MG63 (cell line): ENCODE results near the gene PRKAG2. TPM values are rescaled to one million over a fixed set of nuclear protein-coding genes. Genes with fewer than 3 reads are reported as not detected.
A peak's percentile ranks its signal among the peaks of the same experiment; 100 is the strongest.
"Not testable (repeated sequence)": the region's sequence is repeated elsewhere in the genome, so short reads cannot be mapped to it uniquely, and the experiment has no call there.

Experiments
- DNase-seq: peaks from one replicate; pipeline ENCODE4 v3.0.0-alpha.2; 2020
- H3K27me3 ChIP-seq: fragments of 250-450 bp; sonication (Bioruptor Pico); 2 replicates; pipeline ENCODE4 v1.5.1; 2020; ENCODE audit warnings: mild to moderate bottlenecking, moderate library complexity
- H3K36me3 ChIP-seq: fragments of 250-450 bp; sonication (Bioruptor Pico); 2 replicates; pipeline ENCODE4 v1.5.1; 2020; ENCODE audit warnings: mild to moderate bottlenecking, moderate library complexity
- H3K4me3 ChIP-seq: fragments of 250-450 bp; sonication (Bioruptor Pico); 2 replicates; pipeline ENCODE4 v1.5.1; 2020; ENCODE audit warnings: mild to moderate bottlenecking, moderate library complexity
- H3K9me3 ChIP-seq: fragments of 250-450 bp; sonication (Bioruptor Pico); 2 replicates; pipeline ENCODE4 v1.5.1; 2020; ENCODE audit warnings: mild to moderate bottlenecking, moderate library complexity
- total RNA-seq: library from RNA; depleted of rRNA; stranded (reverse); fragments of >200 nt; shearing (Covaris generic); gene quantifications from 2 replicates; pipeline ENCODE4 v1.2.3, GENCODE V29; 2014; ENCODE audit warnings: low replicate concordance

Gene PRKAG2
- total RNA-seq, 1 experiment from 2014 or later: 15.2 TPM

DNA sequence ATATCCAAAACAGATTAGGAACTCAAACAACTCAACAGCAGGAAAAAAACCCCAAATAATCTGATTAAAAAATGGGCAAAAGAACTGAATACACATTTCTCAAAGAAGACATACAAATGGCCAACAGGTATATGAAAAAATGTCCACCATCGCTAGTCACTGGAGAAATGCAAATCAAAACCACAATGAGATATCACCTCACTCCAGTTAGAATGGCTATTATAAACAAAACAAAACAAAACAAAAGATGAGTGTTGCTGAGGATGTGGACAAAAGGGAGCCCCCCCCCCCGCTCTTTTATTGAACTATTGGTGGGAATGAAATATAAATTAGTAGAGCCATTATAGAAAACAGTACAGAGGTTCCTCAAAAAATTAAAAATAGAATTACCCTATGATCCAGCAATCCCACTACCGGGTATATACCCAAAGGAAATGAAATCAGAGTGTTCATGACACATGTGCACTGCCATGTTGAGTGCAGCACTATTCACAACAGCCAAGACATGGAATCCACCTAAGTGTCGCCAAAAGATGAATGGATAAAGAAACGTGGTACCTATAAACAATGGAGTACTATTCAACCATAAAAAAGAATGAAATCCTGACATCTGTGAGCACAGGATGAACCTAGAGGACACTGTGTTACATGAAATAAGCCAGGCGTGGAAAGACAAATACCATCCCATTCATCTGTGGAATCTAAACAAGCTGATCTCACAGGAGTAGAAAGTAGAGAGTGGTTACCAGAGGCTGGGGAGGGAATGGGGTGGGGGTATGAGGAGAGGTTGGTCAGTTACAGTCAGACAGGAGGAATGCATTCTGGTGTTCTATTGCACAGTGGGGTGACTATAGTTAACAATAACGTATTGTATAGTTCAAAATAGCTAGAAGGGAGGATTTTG is 279.1 kb downstream of the PRKAG2 start:
- no peaks in the 10 kb centered on the region for H3K27me3 ChIP-seq
- no peaks in the 10 kb centered on the region for H3K9me3 ChIP-seq
- DNase-seq: peak; percentile 70
- H3K36me3 ChIP-seq: no peaks in the 10 kb centered on the region
- no peak overlapping the region for H3K4me3 ChIP-seq

DNA sequence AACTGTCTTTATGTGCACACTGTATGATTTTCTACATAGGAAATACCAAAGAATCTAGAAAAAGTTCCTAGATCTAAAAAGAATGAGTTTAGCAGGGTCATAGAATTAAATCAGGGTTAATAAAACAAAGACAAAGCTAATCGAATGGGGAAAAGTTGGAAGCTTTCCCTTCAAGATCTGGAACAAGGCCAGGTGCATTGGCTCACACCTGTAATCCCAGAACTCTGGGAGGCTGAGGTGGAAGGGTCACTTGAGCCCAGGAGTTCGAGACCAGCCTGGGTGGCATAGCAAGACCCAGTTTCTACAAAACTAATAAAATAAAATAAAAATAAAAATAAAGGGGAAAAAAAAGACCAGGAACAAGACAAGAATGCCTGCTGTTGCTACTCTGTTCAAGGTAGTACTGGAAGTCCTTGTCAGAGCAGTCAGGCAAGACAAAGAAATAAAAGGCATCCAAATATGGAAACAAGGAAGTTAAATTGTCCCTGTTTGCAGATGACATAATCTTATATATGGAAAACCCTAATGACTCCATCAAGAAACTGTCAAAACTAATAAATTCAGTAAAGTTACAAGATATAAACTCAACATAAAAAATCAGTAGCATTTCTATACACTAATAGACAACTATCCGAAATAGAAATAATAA is 281.1 kb downstream of the PRKAG2 start:
- Histone ChIP-seq H3K27me3 (no peaks in the 10 kb centered on the region), H3K36me3 (no peaks in the 10 kb centered on the region), H3K9me3 (no peaks in the 10 kb centered on the region), H3K4me3 (no peak overlapping the region)
- no peak for DNase-seq

- peak; percentile 50 for DNase-seq
- H3K27me3 ChIP-seq: no peaks in the 10 kb centered on the region
- no peaks in the 10 kb centered on the region for H3K36me3 ChIP-seq
- H3K9me3 ChIP-seq: no peaks in the 10 kb centered on the region
- H3K4me3 ChIP-seq: no peak overlapping the region
Observed at GRCh38 chr7:151592868-151593486, 283.9 kb downstream of the PRKAG2 start.

- no peak for DNase-seq
- Histone ChIP-seq H3K27me3 (no peaks in the 10 kb centered on the region), H3K4me3 (no peak overlapping the region), H3K9me3 (no peaks in the 10 kb centered on the region), H3K36me3 (no peaks in the 10 kb centered on the region)
Observed at GRCh38 chr7:151592330-151592729, 284.6 kb downstream of the PRKAG2 start.

GRCh38 chr7:151591866-151592265 is 285.0 kb downstream of the PRKAG2 start:
- Histone ChIP-seq H3K4me3 (no peak overlapping the region), H3K36me3 (no peaks in the 10 kb centered on the region), H3K9me3 (no peaks in the 10 kb centered on the region), H3K27me3 (no peaks in the 10 kb centered on the region)
- no peak for DNase-seq

DNA sequence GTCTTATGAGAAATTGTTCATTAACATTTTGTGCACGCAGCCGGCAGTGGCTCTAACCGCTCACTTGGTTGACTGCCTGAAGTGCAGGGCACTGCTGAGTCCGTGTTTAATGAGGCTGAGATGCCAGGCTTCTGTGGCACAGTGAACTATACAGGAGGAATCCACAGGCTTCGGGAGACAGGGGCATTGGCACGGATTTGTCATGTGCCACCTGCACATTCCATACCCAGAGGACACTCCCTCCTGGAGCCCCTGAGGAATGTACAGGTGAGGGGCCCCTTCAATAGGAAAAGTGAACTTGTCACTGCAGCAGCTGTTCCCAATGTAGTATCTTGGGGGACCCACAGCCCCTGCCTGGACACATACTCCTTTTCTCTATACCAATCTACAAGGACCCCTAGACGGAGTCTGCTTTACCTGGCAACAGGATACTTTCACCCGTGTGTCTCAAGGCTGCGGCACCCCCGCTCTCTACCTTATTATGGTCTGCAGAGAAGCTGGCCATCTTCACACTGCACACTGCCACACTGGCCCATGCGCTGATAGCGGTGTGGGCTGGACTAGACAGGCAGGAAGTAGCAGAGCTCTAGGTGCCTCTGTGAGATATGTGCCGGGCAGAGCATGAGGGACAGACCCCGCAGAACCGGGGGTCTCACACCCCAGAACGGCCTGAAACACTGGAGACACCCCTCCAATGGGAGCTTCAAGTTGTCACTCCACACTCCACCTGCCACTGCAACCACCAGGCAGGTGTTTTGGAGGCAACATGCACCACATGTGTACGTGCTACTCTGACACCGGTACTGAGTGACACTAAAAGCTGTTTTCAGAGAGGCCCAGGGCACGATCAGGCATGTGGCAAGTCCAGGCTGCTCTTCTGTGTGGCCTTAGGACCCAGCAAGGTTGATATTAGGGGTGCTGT is 285.8 kb downstream of the PRKAG2 start:
- Histone ChIP-seq H3K36me3 (no peaks in the 10 kb centered on the region), H3K27me3 (no peaks in the 10 kb centered on the region), H3K4me3 (no peak overlapping the region), H3K9me3 (no peaks in the 10 kb centered on the region)
- DNase-seq: no peak

DNA sequence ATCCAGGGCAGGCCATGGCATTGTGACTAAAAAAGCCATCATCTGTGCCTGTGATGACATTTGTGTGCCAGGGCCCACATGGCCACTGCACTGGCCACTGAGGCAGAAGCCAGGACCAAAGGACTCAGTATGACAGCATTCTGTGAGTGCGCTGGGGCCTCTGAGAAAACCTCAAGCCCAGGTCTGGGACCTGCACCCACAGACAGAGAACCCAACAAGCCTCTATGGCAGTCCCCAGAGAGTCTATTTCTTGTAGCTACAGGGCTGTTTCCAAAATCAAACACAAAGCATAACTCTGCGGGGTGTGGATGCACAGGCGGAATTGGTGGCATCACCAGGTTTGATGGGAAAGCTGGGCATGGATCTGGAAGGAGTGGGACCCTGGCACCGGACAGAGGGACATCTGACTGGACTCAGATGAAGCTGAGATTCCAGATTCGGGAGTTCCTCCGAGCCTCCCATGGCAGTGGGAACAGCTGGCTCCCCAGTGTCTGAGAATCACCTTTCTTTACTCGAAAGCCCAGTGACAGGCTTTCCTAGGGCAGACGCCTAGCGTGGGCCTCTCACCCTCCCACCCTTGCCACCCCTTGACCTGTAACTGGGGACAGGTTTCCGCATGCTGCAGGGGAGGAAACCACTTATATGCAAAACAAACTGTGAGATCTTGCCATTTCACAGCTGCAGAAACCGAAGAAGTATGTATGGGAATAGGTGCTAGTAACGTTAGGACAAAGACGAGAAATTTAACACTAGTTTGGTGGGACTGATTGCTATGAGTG is 286.7 kb downstream of the PRKAG2 start:
- no peak for DNase-seq
- Histone ChIP-seq H3K9me3 (no peaks in the 10 kb centered on the region), H3K4me3 (no peak overlapping the region), H3K36me3 (no peaks in the 10 kb centered on the region), H3K27me3 (no peaks in the 10 kb centered on the region)

GRCh38 chr7:151588982-151589381 is 287.9 kb downstream of the PRKAG2 start:
- Histone ChIP-seq H3K36me3 (no peaks in the 10 kb centered on the region), H3K27me3 (no peaks in the 10 kb centered on the region), H3K4me3 (no peak overlapping the region), H3K9me3 (no peaks in the 10 kb centered on the region)
- no peak for DNase-seq

- no peaks in the 10 kb centered on the region for H3K36me3 ChIP-seq
- H3K9me3 ChIP-seq: no peaks in the 10 kb centered on the region
- H3K27me3 ChIP-seq: no peaks in the 10 kb centered on the region
- DNase-seq: no peak
- no peak overlapping the region for H3K4me3 ChIP-seq
Observed at GRCh38 chr7:151586531-151587260, 290.2 kb downstream of the PRKAG2 start.

DNA sequence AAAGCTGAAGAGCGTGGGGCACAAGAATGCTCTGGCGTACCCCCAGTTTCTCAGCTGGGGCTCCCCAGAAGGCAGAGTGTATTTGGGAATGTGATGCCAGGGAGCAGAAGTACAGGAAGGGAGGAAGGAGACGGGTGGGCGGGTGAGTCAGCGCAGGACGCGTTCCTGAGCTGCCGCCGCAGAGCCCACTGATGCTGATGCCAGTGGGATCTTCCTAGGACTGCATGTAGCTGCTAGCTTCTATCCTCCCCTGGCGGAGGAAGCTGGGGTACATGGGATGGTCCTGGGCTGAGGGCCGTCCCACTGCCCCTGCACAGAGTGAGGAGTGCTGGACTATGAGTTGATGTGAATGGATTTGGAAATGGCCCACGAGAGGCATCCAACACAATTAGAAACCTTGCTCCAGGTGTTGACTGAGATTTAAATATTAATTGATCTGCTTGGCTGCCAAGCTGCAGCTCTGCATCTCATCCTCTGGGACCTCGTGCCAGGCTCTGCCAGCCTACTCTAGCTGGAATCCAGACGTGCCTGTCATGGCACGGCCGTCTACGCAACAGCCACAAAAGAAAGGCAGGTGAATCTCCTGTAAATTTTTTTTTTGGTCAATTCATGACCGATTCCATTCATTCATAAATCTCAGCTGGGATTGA is 291.0 kb downstream of the PRKAG2 start:
- H3K36me3 ChIP-seq: no peaks in the 10 kb centered on the region
- H3K9me3 ChIP-seq: no peaks in the 10 kb centered on the region
- H3K4me3 ChIP-seq: no peak overlapping the region
- DNase-seq: no peak
- H3K27me3 ChIP-seq: no peaks in the 10 kb centered on the region

- Histone ChIP-seq H3K36me3 (no peaks in the 10 kb centered on the region), H3K4me3 (no peak overlapping the region), H3K9me3 (0 out of 2 replicates have a peak, but pooled peaks cover 7% of the 10 kb centered on the region), H3K27me3 (no peaks in the 10 kb centered on the region)
- no peak for DNase-seq
Observed at GRCh38 chr7:151581741-151582140, 295.2 kb downstream of the PRKAG2 start.

DNA sequence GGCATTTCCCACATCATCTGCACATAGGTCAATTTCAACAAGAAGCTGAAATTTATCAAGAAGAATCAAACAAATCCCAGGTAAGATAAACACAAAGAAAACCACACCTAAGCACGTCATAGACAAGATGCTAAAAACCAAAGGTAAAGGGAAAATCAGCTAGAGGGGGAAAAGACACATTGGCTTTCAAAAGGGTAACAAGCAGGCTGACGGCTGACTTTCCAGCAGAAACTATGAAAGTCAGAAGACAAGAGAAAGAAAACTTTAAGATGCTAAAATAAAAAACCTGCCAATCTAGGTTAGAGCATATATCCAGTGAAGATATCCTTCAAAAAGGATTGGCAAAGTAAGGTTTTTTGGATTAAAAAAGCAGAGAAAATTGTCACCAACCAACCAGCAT is 297.3 kb downstream of the PRKAG2 start:
- Histone ChIP-seq H3K27me3 (no peaks in the 10 kb centered on the region), H3K4me3 (no peak overlapping the region), H3K36me3 (no peaks in the 10 kb centered on the region), H3K9me3 (0 out of 2 replicates have a peak, but pooled peaks cover 7% of the 10 kb centered on the region)
- no peak for DNase-seq

DNA sequence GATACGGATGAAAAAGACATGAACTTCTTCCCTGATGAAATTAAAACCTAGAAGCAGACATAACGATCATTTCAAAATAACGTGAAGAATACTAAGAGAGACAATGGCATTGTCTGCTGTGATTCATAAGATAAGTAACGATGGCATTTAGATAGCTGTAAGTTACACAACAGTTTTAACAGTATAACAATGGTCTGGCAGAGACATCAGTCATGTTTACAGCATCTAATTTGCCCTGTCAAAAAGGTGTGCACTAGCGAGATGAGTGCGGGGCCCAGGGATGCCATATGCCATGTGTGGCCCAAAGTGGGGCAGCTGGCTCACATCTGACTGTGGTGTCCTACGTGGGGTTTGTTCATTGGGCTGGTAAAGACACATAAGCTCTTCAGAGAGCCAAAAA is 301.5 kb downstream of the PRKAG2 start:
- Histone ChIP-seq H3K4me3 (no peak overlapping the region), H3K36me3 (no peaks in the 10 kb centered on the region), H3K9me3 (0 out of 2 replicates have a peak, but pooled peaks cover 6% of the 10 kb centered on the region), H3K27me3 (no peaks in the 10 kb centered on the region)
- no peak for DNase-seq

GRCh38 chr7:151573046-151573445 is 303.9 kb downstream of the PRKAG2 start:
- H3K27me3 ChIP-seq, H3K36me3 ChIP-seq, H3K4me3 ChIP-seq, H3K9me3 ChIP-seq: not testable (repeated sequence)
- peak; percentile 76 for DNase-seq

DNA sequence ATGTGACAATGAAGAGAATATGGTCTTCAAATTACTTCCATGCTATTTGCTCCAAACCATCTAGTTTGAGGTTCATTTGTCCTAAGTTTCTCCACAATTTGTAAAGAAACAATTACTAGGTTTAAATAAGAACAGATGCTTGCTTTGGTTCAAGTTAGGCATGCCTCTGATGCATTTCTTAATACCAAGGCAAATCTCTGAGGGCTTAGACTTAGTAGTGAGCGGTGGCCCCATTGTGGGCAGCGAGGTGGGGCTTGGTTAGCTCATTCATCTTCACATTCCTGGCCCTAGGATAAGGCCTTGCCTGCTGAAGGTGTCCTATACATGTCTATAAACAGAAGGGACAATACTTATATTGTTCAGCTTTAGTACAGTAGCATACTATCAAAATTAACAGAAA is 304.8 kb downstream of the PRKAG2 start:
- no peak overlapping the region for H3K4me3 ChIP-seq
- H3K36me3 ChIP-seq: no peaks in the 10 kb centered on the region
- no peaks in the 10 kb centered on the region for H3K27me3 ChIP-seq
- no peak for DNase-seq
- no peaks in the 10 kb centered on the region for H3K9me3 ChIP-seq
